Smooth muscle cell (in vitro differentiated cells): ENCODE measurements around the gene VPS36. TPM values are rescaled to one million over a fixed set of nuclear protein-coding genes. Genes with fewer than 3 reads are reported as not detected.

Experiments used
- DNase-seq: peaks from one replicate; lab custom pipeline; 2025; ENCODE audit not compliant: unreplicated experiment; lab: John Stamatoyannopoulos, UW
- H2AFZ ChIP-seq: fragments of 200-600 bp; sonication (generic); 2 replicates; pipeline ENCODE4 v1.6.0; 2016; ENCODE audit warnings: antibody characterized with exemption, low read depth, mild to moderate bottlenecking
- H3F3A ChIP-seq: fragments of 200-600 bp; sonication (generic); 2 replicates; pipeline ENCODE4 v1.6.0; 2017; ENCODE audit warnings: antibody characterized with exemption, low read depth
- H3K27ac ChIP-seq: fragments of 200-600 bp; sonication (generic); 2 replicates; pipeline ENCODE4 v1.5.1; 2016; ENCODE audit warnings: low read depth, mild to moderate bottlenecking
- H3K27me3 ChIP-seq: fragments of 200-600 bp; sonication (generic); 2 replicates; pipeline ENCODE4 v1.6.1; 2016; ENCODE audit warnings: low read depth, mild to moderate bottlenecking
- H3K36me3 ChIP-seq: fragments of 200-600 bp; sonication (generic); 2 replicates; pipeline ENCODE4 v1.5.1; 2016; ENCODE audit warnings: low read depth
- H3K4me1 ChIP-seq: fragments of 200-600 bp; sonication (generic); 2 replicates; pipeline ENCODE4 v1.5.1; 2016; ENCODE audit warnings: low read depth
- H3K4me2 ChIP-seq: fragments of 200-600 bp; sonication (generic); 2 replicates; pipeline ENCODE4 v1.6.0; 2016; ENCODE audit warnings: mild to moderate bottlenecking
- H3K4me3 ChIP-seq: fragments of 200-600 bp; sonication (generic); 2 replicates; pipeline ENCODE4 v1.5.1; 2016; ENCODE audit warnings: mild to moderate bottlenecking
- H3K79me2 ChIP-seq: fragments of 200-600 bp; sonication (generic); 2 replicates; pipeline ENCODE4 v1.6.0; 2016; ENCODE audit warnings: low read depth, mild to moderate bottlenecking
- H3K9ac ChIP-seq: fragments of 200-600 bp; sonication (generic); 2 replicates; pipeline ENCODE4 v1.6.0; 2016; ENCODE audit warnings: low read depth
- H3K9me3 ChIP-seq: fragments of 200-600 bp; sonication (generic); replicated peaks from 2 replicates; pipeline ENCODE4 v1.5.1; 2016; ENCODE audit warnings: low read depth
- H4K20me1 ChIP-seq: fragments of 200-600 bp; sonication (generic); 2 replicates; pipeline ENCODE4 v1.6.0; 2016; ENCODE audit warnings: low read depth
- WGBS: methylation state at CpG from one replicate; pipeline ENCODE4 v1.1.7; 2016; ENCODE audit warnings: low lambda C conversion rate; 5-methylcytosine and 5-hydroxymethylcytosine counted together
- polyA plus RNA-seq: library from polyadenylated mRNA; unstranded; fragments of >200 nt; fragmentation: Nextera tagmentation; extraction: Ambion mirVana; gene quantifications from 2 replicates; pipeline ENCODE4 v1.2.1, GENCODE V29; 2016
- total RNA-seq: library from RNA; depleted of rRNA; stranded (reverse); fragments of >200 nt; gene quantifications from 2 replicates; pipeline ENCODE4 v1.2.3, GENCODE V29; 2014
- TF ChIP-seq, protein P1 (sequence below): fragments of 200-600 bp; sonication (generic); IDR thresholded peaks from 2 replicates; pipeline ENCODE4 v1.5.1; 2017; ENCODE audit warnings: borderline replicate concordance, mild to moderate bottlenecking, antibody characterized with exemption; ENCODE audit not compliant: insufficient read depth, poor library complexity, severe bottlenecking

The VPS36 gene
- total and polyA plus RNA-seq, 2 experiments from 2014 or later: 18.2 to 31.7 TPM

DNA sequence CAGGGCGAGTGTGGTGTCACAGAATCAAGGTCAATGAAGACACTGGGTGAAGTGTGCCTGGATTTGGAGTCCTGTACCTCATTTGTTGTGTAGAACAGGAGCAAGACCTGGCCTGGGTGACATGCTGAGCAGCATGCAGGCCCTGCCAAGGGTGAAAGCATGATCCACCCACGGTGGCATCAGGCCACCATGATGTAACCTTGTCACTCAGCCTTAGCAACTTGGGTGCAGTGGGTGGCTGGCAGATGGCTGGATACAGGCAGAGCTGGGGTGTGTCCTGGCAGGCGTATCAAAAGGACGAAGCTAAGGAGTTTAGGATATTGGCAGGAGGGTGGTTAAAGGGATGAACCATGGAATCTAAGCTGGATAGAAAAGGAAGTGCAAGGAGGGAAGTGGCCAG, 54.7 kb downstream of the VPS36 start:
- Histone ChIP-seq H3K4me3 (no peak overlapping the region), H2AFZ (no peak overlapping the region), H3K27ac (no peak overlapping the region), H3K4me2 (no peak overlapping the region), H3F3A (no peaks in the 10 kb centered on the region), H3K79me2 (no peaks in the 10 kb centered on the region), H3K27me3 (peaks cover 14% of the 10 kb centered on the region), H3K9me3 (no peaks in the 10 kb centered on the region), H4K20me1 (no peaks in the 10 kb centered on the region), H3K4me1 (no peaks in the 10 kb centered on the region), H3K9ac (no peak overlapping the region), H3K36me3 (no peaks in the 10 kb centered on the region)
- TF ChIP-seq, protein P1, sequence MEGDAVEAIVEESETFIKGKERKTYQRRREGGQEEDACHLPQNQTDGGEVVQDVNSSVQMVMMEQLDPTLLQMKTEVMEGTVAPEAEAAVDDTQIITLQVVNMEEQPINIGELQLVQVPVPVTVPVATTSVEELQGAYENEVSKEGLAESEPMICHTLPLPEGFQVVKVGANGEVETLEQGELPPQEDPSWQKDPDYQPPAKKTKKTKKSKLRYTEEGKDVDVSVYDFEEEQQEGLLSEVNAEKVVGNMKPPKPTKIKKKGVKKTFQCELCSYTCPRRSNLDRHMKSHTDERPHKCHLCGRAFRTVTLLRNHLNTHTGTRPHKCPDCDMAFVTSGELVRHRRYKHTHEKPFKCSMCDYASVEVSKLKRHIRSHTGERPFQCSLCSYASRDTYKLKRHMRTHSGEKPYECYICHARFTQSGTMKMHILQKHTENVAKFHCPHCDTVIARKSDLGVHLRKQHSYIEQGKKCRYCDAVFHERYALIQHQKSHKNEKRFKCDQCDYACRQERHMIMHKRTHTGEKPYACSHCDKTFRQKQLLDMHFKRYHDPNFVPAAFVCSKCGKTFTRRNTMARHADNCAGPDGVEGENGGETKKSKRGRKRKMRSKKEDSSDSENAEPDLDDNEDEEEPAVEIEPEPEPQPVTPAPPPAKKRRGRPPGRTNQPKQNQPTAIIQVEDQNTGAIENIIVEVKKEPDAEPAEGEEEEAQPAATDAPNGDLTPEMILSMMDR: no peak
- DNase-seq: no peak
- WGBS: 85% methylated on average over 4 of the region's 4 CpGs

DNA sequence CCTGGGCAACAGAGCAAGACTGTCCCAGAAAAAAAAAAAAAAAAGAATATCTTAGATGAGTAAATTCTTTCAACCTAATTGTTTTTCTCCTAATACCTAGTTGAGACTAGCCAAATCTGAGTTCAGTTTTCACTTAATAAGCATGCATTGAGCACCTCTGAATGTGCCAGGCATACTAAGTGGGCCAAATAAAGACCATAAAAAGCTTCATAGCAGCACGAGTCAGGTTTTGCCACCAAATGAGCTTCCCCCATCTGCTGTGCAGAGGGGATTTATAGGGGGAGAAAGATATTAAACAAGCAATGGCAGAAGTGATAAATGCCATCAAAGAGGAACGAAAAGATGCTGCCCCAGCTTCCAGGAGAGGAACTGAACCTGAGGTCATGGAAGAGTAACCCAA, 55.8 kb downstream of the VPS36 start:
- no peaks in the 10 kb centered on the region for H3K36me3 ChIP-seq

DNA sequence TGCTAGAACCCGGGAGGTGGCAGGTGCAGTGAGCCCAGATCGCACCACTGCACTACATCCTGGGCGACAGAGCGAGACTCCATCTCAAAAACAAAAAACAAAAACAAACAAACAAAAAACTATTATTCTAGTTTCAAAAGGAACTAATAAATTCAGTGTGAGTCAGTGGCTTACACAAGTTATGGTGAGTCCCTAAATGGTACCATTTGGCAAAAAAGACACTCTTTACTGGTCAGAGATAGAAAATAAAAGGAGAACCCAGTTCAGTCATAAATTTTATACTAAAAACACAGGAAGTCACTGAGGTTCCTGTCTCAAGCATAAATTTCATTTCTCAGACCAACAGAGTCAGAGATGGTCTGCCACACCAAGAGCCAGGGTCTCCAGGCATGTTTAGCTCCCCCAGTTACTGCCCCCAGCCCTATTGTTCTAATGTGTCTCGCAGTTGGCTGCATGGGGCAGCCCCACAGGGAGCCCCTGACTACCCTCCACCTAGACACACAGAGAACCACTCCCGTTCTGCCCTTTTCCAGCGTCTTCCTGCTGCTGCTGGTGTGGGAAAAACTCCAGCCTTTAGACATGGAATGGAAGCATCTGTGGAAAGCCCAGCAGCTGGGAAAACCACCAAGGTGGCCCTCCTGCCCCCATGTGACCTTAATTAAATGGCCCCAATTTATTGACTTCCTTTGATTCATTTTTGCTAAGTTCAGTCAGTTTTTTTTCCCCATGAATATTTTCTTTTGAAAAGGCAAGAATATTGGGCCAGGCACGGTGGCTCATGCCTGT, 56.7 kb downstream of the VPS36 start:
- no peak overlapping the region for H3K9ac ChIP-seq
- no peaks in the 10 kb centered on the region for H3K9me3 ChIP-seq
- no peak overlapping the region for H2AFZ ChIP-seq
- no peaks in the 10 kb centered on the region for H3F3A ChIP-seq
- H3K36me3 ChIP-seq: no peaks in the 10 kb centered on the region
- TF ChIP-seq, protein P1: no peak
- 86% methylated on average over 8 of the region's 8 CpGs for WGBS
- peaks cover 5% of the 10 kb centered on the region for H3K27me3 ChIP-seq
- no peaks in the 10 kb centered on the region for H3K4me1 ChIP-seq
- no peak overlapping the region for H3K4me2 ChIP-seq
- H3K4me3 ChIP-seq: no peak overlapping the region
- DNase-seq: no peak
- H3K27ac ChIP-seq: no peak overlapping the region
- no peaks in the 10 kb centered on the region for H3K79me2 ChIP-seq
- no peaks in the 10 kb centered on the region for H4K20me1 ChIP-seq

More for the DNA sequence above, 55.8 kb downstream of the VPS36 start:
- H2AFZ ChIP-seq: no peak overlapping the region
- H3K9ac ChIP-seq: no peak overlapping the region
- no peak overlapping the region for H3K4me3 ChIP-seq
- no peaks in the 10 kb centered on the region for H3K4me1 ChIP-seq
- H3K4me2 ChIP-seq: no peak overlapping the region
- no peaks in the 10 kb centered on the region for H3K9me3 ChIP-seq
- no peak for DNase-seq
- H4K20me1 ChIP-seq: no peaks in the 10 kb centered on the region
- peaks cover 11% of the 10 kb centered on the region for H3K27me3 ChIP-seq
- H3F3A ChIP-seq: no peaks in the 10 kb centered on the region
- H3K27ac ChIP-seq: no peak overlapping the region
- TF ChIP-seq, protein P1: no peak
- 86% methylated on average over 2 of the region's 2 CpGs for WGBS
- no peaks in the 10 kb centered on the region for H3K79me2 ChIP-seq

DNA sequence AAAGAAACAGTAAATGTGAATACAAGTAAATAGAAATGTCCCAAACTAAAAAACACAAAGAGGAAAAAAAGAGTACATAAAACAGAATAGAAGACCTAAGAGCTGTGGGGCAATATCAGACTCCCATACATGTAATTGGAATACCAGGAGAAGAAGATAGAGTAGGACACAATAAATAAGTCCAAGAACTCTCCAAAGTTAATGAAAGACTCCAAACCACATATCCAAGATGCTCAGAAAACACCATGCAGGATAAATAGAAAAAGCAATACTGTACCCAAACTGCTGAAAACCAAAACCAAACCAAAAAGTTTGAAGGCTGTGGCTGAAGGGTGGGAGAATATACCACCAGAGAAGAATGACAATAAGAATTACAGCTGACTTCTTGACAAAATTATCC, 62.7 kb downstream of the VPS36 start:
- Histone ChIP-seq H3K27ac (no peak overlapping the region), H3K4me2 (no peak overlapping the region), H3K79me2 (no peaks in the 10 kb centered on the region), H3K36me3 (no peaks in the 10 kb centered on the region), H2AFZ (no peak overlapping the region), H3K4me3 (no peak overlapping the region), H3K27me3 (no peaks in the 10 kb centered on the region), H3K9me3 (no peaks in the 10 kb centered on the region), H3K9ac (no peak overlapping the region), H3F3A (no peaks in the 10 kb centered on the region), H3K4me1 (no peaks in the 10 kb centered on the region), H4K20me1 (no peaks in the 10 kb centered on the region)
- TF ChIP-seq, protein P1: no peak
- no peak for DNase-seq
